ENCODE results near the gene FHOD3.

The FHOD3 gene

GRCh38 chr18:36711014-36711725 is 413.7 kb downstream of the FHOD3 start:
- Histone ChIP-seq H2AFZ (ENCODE audit: low read length) (no peak overlapping the region), H3K9me2 (replicated peaks; ENCODE audit: low read depth, low read length) (no peaks in the 10 kb centered on the region), H3K9ac (ENCODE audit: low read depth, low read length, poor library complexity, severe bottlenecking) (no peak overlapping the region), H3K4me3 (ENCODE audit: low read length, poor library complexity, severe bottlenecking) (no peak overlapping the region), H3K9me3 (ENCODE audit: insufficient read depth, low read depth, low read length) (no peaks in the 10 kb centered on the region), H3K36me3 (ENCODE audit: insufficient read depth, low read length) (no peaks in the 10 kb centered on the region), H3K79me2 (ENCODE audit: insufficient read depth, low read length) (no peaks in the 10 kb centered on the region), H3K4me2 (ENCODE audit: low read depth, low read length, poor library complexity, severe bottlenecking) (no peak overlapping the region), H3K4me1 (ENCODE audit: insufficient read depth, low read length, poor library complexity, severe bottlenecking) (no peaks in the 10 kb centered on the region), H3F3A (ENCODE audit: low read depth) (no peaks in the 10 kb centered on the region), H4K20me1 (ENCODE audit: insufficient read depth, low read length, poor library complexity, severe bottlenecking) (no peaks in the 10 kb centered on the region), H3K27me3 (ENCODE audit: insufficient read depth, low read length, poor library complexity, severe bottlenecking) (no peaks in the 10 kb centered on the region)
- no peak for TF ChIP-seq EZH2phosphoT487 (IDR thresholded peaks at IDR 0.05; ENCODE audit: borderline replicate concordance)
- TF ChIP-seq, protein P1, sequence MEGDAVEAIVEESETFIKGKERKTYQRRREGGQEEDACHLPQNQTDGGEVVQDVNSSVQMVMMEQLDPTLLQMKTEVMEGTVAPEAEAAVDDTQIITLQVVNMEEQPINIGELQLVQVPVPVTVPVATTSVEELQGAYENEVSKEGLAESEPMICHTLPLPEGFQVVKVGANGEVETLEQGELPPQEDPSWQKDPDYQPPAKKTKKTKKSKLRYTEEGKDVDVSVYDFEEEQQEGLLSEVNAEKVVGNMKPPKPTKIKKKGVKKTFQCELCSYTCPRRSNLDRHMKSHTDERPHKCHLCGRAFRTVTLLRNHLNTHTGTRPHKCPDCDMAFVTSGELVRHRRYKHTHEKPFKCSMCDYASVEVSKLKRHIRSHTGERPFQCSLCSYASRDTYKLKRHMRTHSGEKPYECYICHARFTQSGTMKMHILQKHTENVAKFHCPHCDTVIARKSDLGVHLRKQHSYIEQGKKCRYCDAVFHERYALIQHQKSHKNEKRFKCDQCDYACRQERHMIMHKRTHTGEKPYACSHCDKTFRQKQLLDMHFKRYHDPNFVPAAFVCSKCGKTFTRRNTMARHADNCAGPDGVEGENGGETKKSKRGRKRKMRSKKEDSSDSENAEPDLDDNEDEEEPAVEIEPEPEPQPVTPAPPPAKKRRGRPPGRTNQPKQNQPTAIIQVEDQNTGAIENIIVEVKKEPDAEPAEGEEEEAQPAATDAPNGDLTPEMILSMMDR (conservative IDR thresholded peaks at IDR 0.05; ENCODE audit: low read length) = no peak

- Histone ChIP-seq H2AFZ (ENCODE audit: low read length) (no peak overlapping the region), H3K36me3 (ENCODE audit: insufficient read depth, low read length) (no peaks in the 10 kb centered on the region), H3F3A (ENCODE audit: low read depth) (no peaks in the 10 kb centered on the region), H3K9me3 (ENCODE audit: insufficient read depth, low read depth, low read length) (no peaks in the 10 kb centered on the region), H3K4me2 (ENCODE audit: low read depth, low read length, poor library complexity, severe bottlenecking) (no peak overlapping the region), H4K20me1 (ENCODE audit: insufficient read depth, low read length, poor library complexity, severe bottlenecking) (no peaks in the 10 kb centered on the region), H3K27me3 (ENCODE audit: insufficient read depth, low read length, poor library complexity, severe bottlenecking) (no peaks in the 10 kb centered on the region), H3K9ac (ENCODE audit: low read depth, low read length, poor library complexity, severe bottlenecking) (no peak overlapping the region), H3K4me1 (ENCODE audit: insufficient read depth, low read length, poor library complexity, severe bottlenecking) (no peaks in the 10 kb centered on the region), H3K4me3 (ENCODE audit: low read length, poor library complexity, severe bottlenecking) (no peak overlapping the region), H3K9me2 (replicated peaks; ENCODE audit: low read depth, low read length) (no peaks in the 10 kb centered on the region), H3K79me2 (ENCODE audit: insufficient read depth, low read length) (no peaks in the 10 kb centered on the region)
- TF ChIP-seq, protein P1 (conservative IDR thresholded peaks at IDR 0.05; ENCODE audit: low read length) = no peak
Measured at GRCh38 chr18:36711813-36712444, 414.4 kb downstream of the FHOD3 start.

GRCh38 chr18:36714476-36714875 is 417.0 kb downstream of the FHOD3 start:
- no peak overlapping the region for H3K9ac ChIP-seq (ENCODE audit: low read depth, low read length, poor library complexity, severe bottlenecking)
- TF ChIP-seq EZH2phosphoT487 (IDR thresholded peaks at IDR 0.05; ENCODE audit: borderline replicate concordance) = no peak
- TF ChIP-seq, protein P1 (conservative IDR thresholded peaks at IDR 0.05; ENCODE audit: low read length) = no peak
- H3K27me3 ChIP-seq (ENCODE audit: insufficient read depth, low read length, poor library complexity, severe bottlenecking) = no peaks in the 10 kb centered on the region
- no peaks in the 10 kb centered on the region for H3K9me2 ChIP-seq (replicated peaks; ENCODE audit: low read depth, low read length)
- H2AFZ ChIP-seq (ENCODE audit: low read length) = no peak overlapping the region
- H3K79me2 ChIP-seq (ENCODE audit: insufficient read depth, low read length) = no peaks in the 10 kb centered on the region
- H3K36me3 ChIP-seq (ENCODE audit: insufficient read depth, low read length) = no peaks in the 10 kb centered on the region
- no peak overlapping the region for H3K4me2 ChIP-seq (ENCODE audit: low read depth, low read length, poor library complexity, severe bottlenecking)
- no peaks in the 10 kb centered on the region for H3F3A ChIP-seq (ENCODE audit: low read depth)
- H3K4me3 ChIP-seq (ENCODE audit: low read length, poor library complexity, severe bottlenecking) = no peak overlapping the region
- H3K4me1 ChIP-seq (ENCODE audit: insufficient read depth, low read length, poor library complexity, severe bottlenecking) = no peaks in the 10 kb centered on the region
- H3K9me3 ChIP-seq (ENCODE audit: insufficient read depth, low read depth, low read length) = no peaks in the 10 kb centered on the region
- H4K20me1 ChIP-seq (ENCODE audit: insufficient read depth, low read length, poor library complexity, severe bottlenecking) = no peaks in the 10 kb centered on the region
